HG03025 (cell line): Measurements from ENCODE around the gene ATG12.
A peak's percentile ranks its signal among the peaks of the same experiment; 100 is the strongest.
"Not testable (repeated sequence)": the region's sequence is repeated elsewhere in the genome, so short reads cannot be mapped to it uniquely, and the experiment has no call there.

ENCODE experiments used
- ATAC-seq: cut with Tn5 transposase; IDR thresholded peaks from one replicate; pipeline ENCODE4 v1.9.1; 2021; ENCODE audit warnings: mild to moderate bottlenecking, moderate library complexity; ENCODE audit not compliant: unreplicated experiment, low FRiP score

The ATG12 gene

GRCh38 chr5:115841382-115842088 is at the start of gene ATG12, which contains the start of gene AP3S1:
ATG12 (minus strand) TSS chr5:115841565; CDS start chr5:115841552, 13 bp downstream.
AP3S1 (plus strand) TSS chr5:115841935; CDS start chr5:115842038, 103 bp downstream.
- ATAC-seq = peak; percentile 87

GRCh38 chr5:115888027-115888426 is 46.7 kb upstream of the ATG12 start:
- ATAC-seq = no peak

GRCh38 chr5:115885208-115885607 is 43.8 kb upstream of the ATG12 start:
- not testable (repeated sequence) for ATAC-seq

GRCh38 chr5:115884704-115885103 is 43.3 kb upstream of the ATG12 start:
- ATAC-seq = no peak

GRCh38 chr5:115882434-115882833 is 41.1 kb upstream of the ATG12 start:
- ATAC-seq = not testable (repeated sequence)

GRCh38 chr5:115877342-115877741 is 36.0 kb upstream of the ATG12 start:
- not testable (repeated sequence) for ATAC-seq

- ATAC-seq = no peak
Observed at GRCh38 chr5:115875447-115875846, 34.1 kb upstream of the ATG12 start.

GRCh38 chr5:115873392-115873791 is 32.0 kb upstream of the ATG12 start:
- ATAC-seq = no peak

- ATAC-seq = no peak
Observed at GRCh38 chr5:115872447-115872846, 31.1 kb upstream of the ATG12 start.

GRCh38 chr5:115869256-115869795 is 28.0 kb upstream of the ATG12 start:
- ATAC-seq = no peak

- ATAC-seq = no peak
Observed at GRCh38 chr5:115859378-115859777, 18.0 kb upstream of the ATG12 start.

- ATAC-seq = no peak
Observed at GRCh38 chr5:115858396-115858795, 17.0 kb upstream of the ATG12 start.

GRCh38 chr5:115857626-115858349 is 16.4 kb upstream of the ATG12 start:
- ATAC-seq = no peak

GRCh38 chr5:115857057-115857479 is 15.7 kb upstream of the ATG12 start:
- ATAC-seq = no peak

- ATAC-seq = no peak
Observed at GRCh38 chr5:115855959-115856358, 14.6 kb upstream of the ATG12 start.

- no peak for ATAC-seq
Observed at GRCh38 chr5:115854139-115854538, 12.8 kb upstream of the ATG12 start.

GRCh38 chr5:115850744-115851416 is 9.5 kb upstream of the ATG12 start:
- ATAC-seq = no peak

GRCh38 chr5:115849258-115849798 is 8.0 kb upstream of the ATG12 start:
- no peak for ATAC-seq

- ATAC-seq = no peak
Observed at GRCh38 chr5:115847290-115847689, 5.9 kb upstream of the ATG12 start.

GRCh38 chr5:115844321-115844817 is 3.0 kb upstream of the ATG12 start:
- no peak for ATAC-seq
